AG10803 (cell line): Measurements from ENCODE around the gene PLXDC2.

Experiments
- DNase-seq: peaks from one replicate; pipeline ENCODE4 v3.0.0; 2010; ENCODE audit warnings: low read depth
- H3K4me3 ChIP-seq: 2 replicates; pipeline ENCODE4 v1.5.1; 2011; ENCODE audit warnings: mild to moderate bottlenecking, low read length, control low read depth
- TF ChIP-seq, protein P1 (sequence below): conservative IDR thresholded peaks from 2 replicates; pipeline ENCODE4 v1.5.1; 2011; ENCODE audit warnings: mild to moderate bottlenecking, low read length, control low read depth, inconsistent platforms

Gene PLXDC2

DNA sequence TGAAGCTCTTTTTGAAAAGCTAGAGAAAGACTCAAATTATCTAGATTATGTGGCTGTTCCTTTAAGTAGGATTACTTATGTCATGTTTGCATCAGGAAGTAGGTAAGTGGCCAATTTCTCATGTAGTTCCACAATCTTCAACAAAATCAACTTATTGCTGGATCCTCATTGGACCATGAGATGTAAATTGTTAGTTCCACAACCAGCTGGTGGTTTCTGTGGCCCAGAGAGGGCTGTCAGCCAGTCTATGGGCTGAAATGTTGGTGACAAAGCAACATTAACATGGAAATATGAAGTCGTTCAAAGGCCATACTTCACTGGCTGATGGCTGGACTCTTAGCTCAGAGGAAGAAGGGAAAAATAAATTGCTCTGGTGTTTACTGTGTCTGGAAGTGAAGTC lies 157.9 kb downstream of the PLXDC2 start:
- no peak overlapping the region for H3K4me3 ChIP-seq
- DNase-seq: no peak
- TF ChIP-seq, protein P1, sequence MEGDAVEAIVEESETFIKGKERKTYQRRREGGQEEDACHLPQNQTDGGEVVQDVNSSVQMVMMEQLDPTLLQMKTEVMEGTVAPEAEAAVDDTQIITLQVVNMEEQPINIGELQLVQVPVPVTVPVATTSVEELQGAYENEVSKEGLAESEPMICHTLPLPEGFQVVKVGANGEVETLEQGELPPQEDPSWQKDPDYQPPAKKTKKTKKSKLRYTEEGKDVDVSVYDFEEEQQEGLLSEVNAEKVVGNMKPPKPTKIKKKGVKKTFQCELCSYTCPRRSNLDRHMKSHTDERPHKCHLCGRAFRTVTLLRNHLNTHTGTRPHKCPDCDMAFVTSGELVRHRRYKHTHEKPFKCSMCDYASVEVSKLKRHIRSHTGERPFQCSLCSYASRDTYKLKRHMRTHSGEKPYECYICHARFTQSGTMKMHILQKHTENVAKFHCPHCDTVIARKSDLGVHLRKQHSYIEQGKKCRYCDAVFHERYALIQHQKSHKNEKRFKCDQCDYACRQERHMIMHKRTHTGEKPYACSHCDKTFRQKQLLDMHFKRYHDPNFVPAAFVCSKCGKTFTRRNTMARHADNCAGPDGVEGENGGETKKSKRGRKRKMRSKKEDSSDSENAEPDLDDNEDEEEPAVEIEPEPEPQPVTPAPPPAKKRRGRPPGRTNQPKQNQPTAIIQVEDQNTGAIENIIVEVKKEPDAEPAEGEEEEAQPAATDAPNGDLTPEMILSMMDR: no peak

DNA sequence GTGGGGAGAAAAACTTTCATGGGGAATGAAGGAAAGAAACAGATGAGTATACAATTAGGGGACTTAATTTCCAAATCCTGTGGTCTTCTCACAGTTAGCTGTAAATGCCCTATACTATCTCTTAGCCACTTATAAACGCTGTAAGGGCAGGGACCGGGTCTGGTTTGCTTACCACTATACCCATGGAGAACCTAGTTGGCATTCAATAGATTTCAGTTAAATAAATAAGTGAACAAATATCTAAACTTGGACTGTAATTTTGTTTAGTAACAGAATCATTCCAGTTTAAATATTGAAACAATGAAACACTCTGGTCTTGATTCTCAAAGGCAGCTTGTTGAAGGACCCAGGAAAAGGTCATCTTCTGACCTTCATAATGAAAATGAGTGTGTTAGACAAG lies 158.3 kb downstream of the PLXDC2 start:
- no peak overlapping the region for H3K4me3 ChIP-seq
- no peak for DNase-seq
- TF ChIP-seq, protein P1: no peak

DNA sequence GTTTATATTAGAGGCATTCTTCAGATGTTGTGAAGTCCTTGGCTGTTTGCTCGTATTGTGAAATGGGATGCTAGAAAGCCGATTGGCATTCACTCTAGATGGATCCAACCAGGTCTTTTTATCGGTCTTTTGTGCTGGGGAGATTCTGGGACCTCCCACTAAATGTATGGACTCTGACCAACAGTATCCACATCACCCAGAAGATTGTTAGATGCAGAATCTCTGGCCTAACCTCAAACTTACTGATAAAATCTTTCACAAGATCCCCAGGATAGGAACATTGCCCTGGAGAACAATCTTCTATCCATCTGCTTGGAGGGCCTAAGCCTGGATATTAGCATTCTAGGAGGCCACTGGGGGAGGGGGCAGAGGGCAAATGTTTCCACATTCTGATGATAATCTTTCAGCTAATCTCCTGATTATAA lies 160.9 kb downstream of the PLXDC2 start:
- no peak for DNase-seq
- no peak overlapping the region for H3K4me3 ChIP-seq
- TF ChIP-seq, protein P1: no peak

- TF ChIP-seq, protein P1: no peak
- no peak for DNase-seq
- no peak overlapping the region for H3K4me3 ChIP-seq
Observed at GRCh38 chr10:19979628-19980027, 163.4 kb downstream of the PLXDC2 start.

- no peak overlapping the region for H3K4me3 ChIP-seq
- TF ChIP-seq, protein P1: no peak
- no peak for DNase-seq
Observed at GRCh38 chr10:19983880-19984565, 167.8 kb downstream of the PLXDC2 start.

DNA sequence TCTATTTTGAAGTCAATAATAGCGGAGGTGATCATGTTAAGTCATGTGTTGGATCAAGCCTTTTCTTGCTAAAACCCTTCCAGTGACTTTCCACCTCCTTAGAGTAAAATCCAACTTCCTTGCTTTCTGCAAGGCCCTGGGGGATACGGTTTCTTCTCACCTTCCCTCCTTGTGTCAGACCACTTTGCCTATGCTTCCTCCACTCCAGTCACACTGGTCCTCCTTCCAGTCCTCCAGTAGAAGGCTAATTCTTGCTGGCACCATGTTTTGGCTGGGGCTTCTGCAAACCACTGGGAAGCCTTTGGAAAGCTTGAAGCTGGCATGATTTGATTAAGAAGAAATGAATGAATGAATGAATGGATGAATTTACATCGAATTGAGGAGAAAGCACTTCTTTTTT lies 169.5 kb downstream of the PLXDC2 start:
- TF ChIP-seq, protein P1: no peak
- H3K4me3 ChIP-seq: no peak overlapping the region
- DNase-seq: no peak

GRCh38 chr10:19986591-19986990 lies 170.4 kb downstream of the PLXDC2 start:
- H3K4me3 ChIP-seq: no peak overlapping the region
- TF ChIP-seq, protein P1: no peak
- no peak for DNase-seq
